Sigmoid colon (tissue), 7 donors: ENCODE results near the gene STK38. TPM values are rescaled to one million over a fixed set of nuclear protein-coding genes. Genes with fewer than 3 reads are reported as not detected.

Source experiments
- DNase-seq: peaks from one replicate; pipeline ENCODE4 v3.0.0-alpha.2; 2019
- H3K27ac ChIP-seq, 4 donors: fragments of 200-600 bp; sonication (generic); one replicate each; pipeline ENCODE4 v1.5.1; 2016 to 2019; ENCODE audit warnings: mild to moderate bottlenecking in 1 of 4
- H3K27me3 ChIP-seq, 3 donors: fragments of 200-600 bp; sonication (generic); one replicate each; pipeline ENCODE4 v1.5.1; 2019; ENCODE audit warnings: mild to moderate bottlenecking in 1 of 3
- H3K36me3 ChIP-seq, 4 donors: fragments of 200-600 bp; sonication (generic); one replicate each; pipeline ENCODE4 v1.5.1; 2016 to 2019
- H3K4me1 ChIP-seq, 4 donors: fragments of 200-600 bp; sonication (generic); one replicate each; pipeline ENCODE4 v1.5.1; 2017 to 2019
- H3K4me3 ChIP-seq, 4 donors: fragments of 200-600 bp; sonication (generic); one replicate each; pipeline ENCODE4 v1.5.1; 2017 to 2019; ENCODE audit warnings: mild to moderate bottlenecking in 2 of 4, moderate library complexity in 1 of 4
- H3K9me3 ChIP-seq, 4 donors: fragments of 200-600 bp in 3 of 4; sonication (generic) in 3 of 4; one replicate each; pipeline versions ENCODE4 v1.5.1 to v1.6.1; 2013 to 2019
- EP300 ChIP-seq, 4 donors: sonication (generic); formaldehyde crosslinking; IDR thresholded peaks; one replicate each; pipeline ENCODE4 v1.6.1; 2017; ENCODE audit warnings: antibody characterized with exemption in 4 of 4
- POLR2A ChIP-seq, 2 donors: fragments of 450-650 bp; IDR thresholded peaks; one replicate each; pipeline ENCODE4 v1.6.1; 2016; ENCODE audit warnings: antibody characterized with exemption in 2 of 2, mild to moderate bottlenecking in 2 of 2, moderate library complexity in 2 of 2
- POLR2AphosphoS5 ChIP-seq, 4 donors: sonication (generic); formaldehyde crosslinking; IDR thresholded peaks; one replicate each; pipeline ENCODE4 v1.6.1; 2017; ENCODE audit warnings: antibody characterized with exemption in 4 of 4
- WGBS, 2 donors: extraction: QIAGEN DNeasy Blood & Tissue Kit; methylation state at CpG; one replicate each; pipeline ENCODE4 v1.1.7; 2013; 5-methylcytosine and 5-hydroxymethylcytosine counted together
- intact Hi-C: fragments of 100-400 bp; cut with DNase I; formaldehyde crosslinking; loops from one replicate; pipeline ENCODE4 v1.15.1; 2023
- polyA plus RNA-seq, 3 donors: library from polyadenylated mRNA; stranded (reverse); fragments of 200-250 nt; gene quantifications; one replicate each; pipeline ENCODE4 v1.2.3, GENCODE V29; 2013
- total RNA-seq, 4 donors: library from RNA; depleted of rRNA; stranded (reverse); fragments of >200 nt; gene quantifications; one replicate each; pipeline ENCODE4 v1.1.0, GENCODE V29; 2016
- TF ChIP-seq, protein P1 (sequence below), 4 experiments: fragments of 450-650 bp in 3 of 4; fragments of 200-600 bp in 1 of 4; IDR thresholded peaks; one replicate each; pipeline ENCODE4 v1.5.1; 2016 to 2019; ENCODE audit warnings: antibody characterized with exemption in 4 of 4, mild to moderate bottlenecking in 3 of 4, moderate library complexity in 2 of 4
- donor health status: healthy with polysubstance abuse.
- donor health status: Bipolar disorder and iron deficiency.
- donor health status: healthy.

The STK38 gene
- total and polyA plus RNA-seq, 7 donors: 25.8 to 47.8 (median 36.0) TPM

DNA sequence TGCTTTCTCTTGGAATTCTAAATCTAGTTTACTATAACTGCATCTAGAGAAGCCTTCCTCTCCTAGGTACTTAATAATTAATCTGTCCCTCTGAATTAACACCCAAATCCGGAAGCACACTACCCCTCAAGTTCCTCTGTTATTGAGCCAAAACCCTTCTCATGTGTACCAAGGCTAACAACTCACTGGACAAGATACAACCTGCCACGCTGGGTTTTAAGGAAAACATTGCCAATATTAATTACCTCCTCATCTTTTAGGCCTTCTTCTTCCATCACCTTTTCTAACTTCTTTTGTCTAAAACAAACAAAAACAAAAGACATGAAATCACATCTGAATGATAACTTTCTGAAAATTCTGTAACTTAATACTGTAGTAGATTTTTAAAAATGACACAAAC is 21.9 kb downstream of the STK38 start:
- peaks cover 5 to 62% (median 21%) of the 10 kb centered on the region in 4 donors for H3K36me3 ChIP-seq
- no peak for DNase-seq
- peaks cover 0 to 7% (median 0%) of the 10 kb centered on the region in 4 donors for H3K4me1 ChIP-seq
- H3K27ac ChIP-seq: no peak overlapping the region
- intact Hi-C loops: no loop called here
- H3K27me3 ChIP-seq: no peaks in the 10 kb centered on the region
- TF ChIP-seq POLR2A (IDR thresholded peaks at IDR 0.05): no peak
- TF ChIP-seq POLR2AphosphoS5 (IDR thresholded peaks at IDR 0.05): no peak
- TF ChIP-seq, protein P1, sequence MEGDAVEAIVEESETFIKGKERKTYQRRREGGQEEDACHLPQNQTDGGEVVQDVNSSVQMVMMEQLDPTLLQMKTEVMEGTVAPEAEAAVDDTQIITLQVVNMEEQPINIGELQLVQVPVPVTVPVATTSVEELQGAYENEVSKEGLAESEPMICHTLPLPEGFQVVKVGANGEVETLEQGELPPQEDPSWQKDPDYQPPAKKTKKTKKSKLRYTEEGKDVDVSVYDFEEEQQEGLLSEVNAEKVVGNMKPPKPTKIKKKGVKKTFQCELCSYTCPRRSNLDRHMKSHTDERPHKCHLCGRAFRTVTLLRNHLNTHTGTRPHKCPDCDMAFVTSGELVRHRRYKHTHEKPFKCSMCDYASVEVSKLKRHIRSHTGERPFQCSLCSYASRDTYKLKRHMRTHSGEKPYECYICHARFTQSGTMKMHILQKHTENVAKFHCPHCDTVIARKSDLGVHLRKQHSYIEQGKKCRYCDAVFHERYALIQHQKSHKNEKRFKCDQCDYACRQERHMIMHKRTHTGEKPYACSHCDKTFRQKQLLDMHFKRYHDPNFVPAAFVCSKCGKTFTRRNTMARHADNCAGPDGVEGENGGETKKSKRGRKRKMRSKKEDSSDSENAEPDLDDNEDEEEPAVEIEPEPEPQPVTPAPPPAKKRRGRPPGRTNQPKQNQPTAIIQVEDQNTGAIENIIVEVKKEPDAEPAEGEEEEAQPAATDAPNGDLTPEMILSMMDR (IDR thresholded peaks at IDR 0.05): no peak
- no peak for TF ChIP-seq EP300 (IDR thresholded peaks at IDR 0.05)
- no peaks in the 10 kb centered on the region for H3K9me3 ChIP-seq
- H3K4me3 ChIP-seq: no peak overlapping the region
- 92 to 94% methylated on average over 2 of the region's 2 CpGs for WGBS, 2 donors

DNA sequence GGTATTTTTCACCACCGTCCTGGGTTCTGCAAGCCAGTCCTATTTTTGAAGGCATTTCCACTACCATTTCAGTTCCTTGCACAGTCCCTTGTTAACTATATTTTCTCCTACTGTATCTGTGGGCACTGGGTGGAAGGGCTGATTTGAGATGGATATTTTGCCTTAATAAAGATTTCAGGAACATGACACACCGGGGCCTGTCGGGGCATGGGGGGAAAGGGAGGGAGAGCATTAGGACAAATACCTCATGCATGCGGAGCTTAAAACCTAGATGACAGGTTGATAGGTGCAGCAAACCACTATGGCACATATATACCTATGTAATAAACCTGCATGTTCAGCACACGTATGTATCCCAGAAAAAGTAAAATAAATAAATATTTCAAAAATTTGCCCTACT is 22.4 kb downstream of the STK38 start:
- Histone ChIP-seq H3K36me3 (peaks cover 5 to 62% (median 23%) of the 10 kb centered on the region in 4 donors), H3K4me3 (no peak overlapping the region), H3K4me1 (peaks cover 0 to 7% (median 0%) of the 10 kb centered on the region in 4 donors), H3K27ac (no peak overlapping the region), H3K9me3 (no peaks in the 10 kb centered on the region), H3K27me3 (no peaks in the 10 kb centered on the region)
- no peak for TF ChIP-seq POLR2A (IDR thresholded peaks at IDR 0.05)
- TF ChIP-seq EP300 (IDR thresholded peaks at IDR 0.05): no peak
- TF ChIP-seq, protein P1 (IDR thresholded peaks at IDR 0.05): no peak
- no peak for TF ChIP-seq POLR2AphosphoS5 (IDR thresholded peaks at IDR 0.05)
- intact Hi-C loops: no loop called here
- no peak for DNase-seq
- 89 to 97% methylated on average over 5 of the region's 5 CpGs for WGBS, 2 donors

DNA sequence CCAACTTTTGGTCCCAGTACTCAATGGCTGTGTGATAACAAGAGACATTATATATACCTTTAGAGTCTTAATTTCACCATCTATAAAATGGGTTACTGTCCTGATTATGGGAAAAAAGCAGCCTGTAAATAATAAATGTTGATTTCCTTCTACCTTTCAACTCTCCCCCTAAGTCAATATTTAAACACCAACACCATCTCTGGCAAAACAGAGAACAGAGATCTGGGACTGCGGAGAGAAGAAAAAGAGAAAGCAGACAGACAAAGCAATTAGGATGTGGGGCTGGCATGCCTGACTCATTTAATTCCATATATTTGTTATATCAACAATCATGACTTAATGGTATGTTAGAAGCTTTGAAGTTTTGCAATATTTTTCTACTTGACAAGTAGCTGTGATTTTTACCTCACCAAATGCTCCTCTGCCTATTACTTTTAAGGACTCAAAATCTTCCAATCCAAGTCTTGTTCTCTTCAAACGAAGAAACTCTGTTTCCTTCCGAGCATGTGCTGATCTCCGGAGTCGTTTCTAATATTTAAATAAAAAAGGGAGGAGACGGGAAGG is 23.3 kb downstream of the STK38 start:
- intact Hi-C loops: no loop called here
- WGBS, 2 donors: 72 to 89% methylated on average over 6 of the region's 6 CpGs
- Histone ChIP-seq H3K27me3 (no peaks in the 10 kb centered on the region), H3K36me3 (peaks cover 5 to 65% (median 24%) of the 10 kb centered on the region in 4 donors), H3K27ac (no peak overlapping the region), H3K4me3 (no peak overlapping the region), H3K4me1 (peaks cover 0 to 7% (median 0%) of the 10 kb centered on the region in 4 donors), H3K9me3 (no peaks in the 10 kb centered on the region)
- DNase-seq: no peak
- TF ChIP-seq EP300 (IDR thresholded peaks at IDR 0.05) (no peak), POLR2A (IDR thresholded peaks at IDR 0.05) (no peak), POLR2AphosphoS5 (IDR thresholded peaks at IDR 0.05) (no peak)
- TF ChIP-seq, protein P1 (IDR thresholded peaks at IDR 0.05): no peak

DNA sequence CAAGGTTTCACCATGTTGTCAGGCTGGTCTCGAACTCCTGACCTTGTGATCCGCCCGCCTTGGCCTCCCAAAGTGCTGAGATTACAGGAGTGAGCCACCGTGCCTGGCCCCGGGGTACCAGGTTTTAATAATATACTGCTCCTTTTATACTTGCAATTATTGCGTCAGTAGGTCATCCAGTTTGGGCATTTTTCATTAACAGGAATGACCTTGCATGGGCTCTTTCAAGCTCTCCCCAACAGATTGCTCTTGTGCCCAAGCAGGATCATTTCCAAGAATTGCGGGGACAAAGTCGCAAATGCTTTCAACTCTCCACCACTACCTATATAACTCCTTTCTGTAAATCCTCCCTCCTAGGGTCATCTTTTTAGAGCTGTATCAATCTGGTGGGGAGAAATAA is 23.8 kb downstream of the STK38 start:
- Histone ChIP-seq H3K27me3 (no peaks in the 10 kb centered on the region), H3K36me3 (peaks cover 5 to 68% (median 26%) of the 10 kb centered on the region in 4 donors), H3K9me3 (no peaks in the 10 kb centered on the region), H3K4me3 (no peak overlapping the region), H3K27ac (no peak overlapping the region), H3K4me1 (peaks cover 0 to 6% (median 0%) of the 10 kb centered on the region in 4 donors)
- DNase-seq: no peak
- intact Hi-C loops: no loop called here
- no peak for TF ChIP-seq POLR2A (IDR thresholded peaks at IDR 0.05)
- TF ChIP-seq, protein P1 (IDR thresholded peaks at IDR 0.05): no peak
- no peak for TF ChIP-seq EP300 (IDR thresholded peaks at IDR 0.05)
- TF ChIP-seq POLR2AphosphoS5 (IDR thresholded peaks at IDR 0.05): no peak
- WGBS, 2 donors: 93 to 95% methylated on average over 8 of the region's 8 CpGs

DNA sequence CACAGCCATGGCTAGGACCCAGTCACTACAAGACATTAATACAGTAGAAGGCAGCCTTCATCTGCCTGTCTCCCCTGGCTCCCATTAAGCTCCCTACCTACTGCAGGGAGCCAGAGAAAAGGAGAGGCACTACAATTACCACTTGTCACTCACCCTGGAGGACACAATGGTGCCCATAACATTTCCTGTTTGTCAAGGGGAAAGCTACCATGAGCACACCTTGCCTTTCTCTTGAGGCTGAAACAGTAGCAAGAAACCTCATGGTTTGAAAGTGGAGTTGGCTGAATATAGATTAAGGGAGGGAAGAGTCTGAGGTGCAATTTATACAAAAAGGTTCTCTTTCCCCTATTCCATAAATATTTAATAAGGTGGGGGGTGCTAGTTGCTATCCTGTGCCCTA is 27.9 kb downstream of the STK38 start:
- H3K4me1 ChIP-seq: no peaks in the 10 kb centered on the region
- no peaks in the 10 kb centered on the region for H3K27me3 ChIP-seq
- DNase-seq: no peak
- no peak overlapping the region for H3K27ac ChIP-seq
- no peak for TF ChIP-seq EP300 (IDR thresholded peaks at IDR 0.05)
- no peak for TF ChIP-seq POLR2A (IDR thresholded peaks at IDR 0.05)
- TF ChIP-seq, protein P1 (IDR thresholded peaks at IDR 0.05): no peak
- TF ChIP-seq POLR2AphosphoS5 (IDR thresholded peaks at IDR 0.05): no peak
- H3K4me3 ChIP-seq: no peak overlapping the region
- intact Hi-C loops: no loop called here
- no peaks in the 10 kb centered on the region for H3K9me3 ChIP-seq
- H3K36me3 ChIP-seq: peaks cover 5 to 96% (median 30%) of the 10 kb centered on the region in 4 donors
